ENCODE measurements around the gene CPAMD8. TPM values are rescaled to one million over a fixed set of nuclear protein-coding genes. Genes with fewer than 3 reads are reported as not detected.
"Not testable (repeated sequence)": the region's sequence is repeated elsewhere in the genome, so short reads cannot be mapped to it uniquely, and the experiment has no call there.

CPAMD8 gene
- total RNA-seq, 2 experiments from 2014 or later: 0.11 to 0.41 TPM

- ATAC-seq (no peak), DNase-seq (no peak)
- CTCF ChIA-PET: no interaction called here
- peaks cover 6% of the 10 kb centered on the region for H3K9me3 Mint-ChIP-seq (ENCODE audit: low read depth)
- POLR2A ChIA-PET: no interaction called here
- no peak overlapping the region for H3K27ac Mint-ChIP-seq
- H3K36me3 Mint-ChIP-seq (ENCODE audit: low read depth): peaks cover 2% of the 10 kb centered on the region
- no peaks in the 10 kb centered on the region for H3K4me1 Mint-ChIP-seq
- intact Hi-C loops (cut with DNase I, micrococcal nuclease): no loop called here
- peaks cover 2% of the 10 kb centered on the region for H3K27me3 Mint-ChIP-seq
- H3K4me3 Mint-ChIP-seq: no peak overlapping the region
Measured at GRCh38 chr19:16998635-16999194, 27.9 kb downstream of the CPAMD8 start.

GRCh38 chr19:16996838-16997490 lies 29.6 kb downstream of the CPAMD8 start:
- H3K27me3 Mint-ChIP-seq; H3K36me3 Mint-ChIP-seq (ENCODE audit: low read depth); intact Hi-C loops (cut with DNase I, micrococcal nuclease): not testable (repeated sequence)

GRCh38 chr19:16988661-16989060 lies 37.9 kb downstream of the CPAMD8 start:
- intact Hi-C loops (cut with DNase I, micrococcal nuclease): no loop called here
- peaks cover 9% of the 10 kb centered on the region for H3K9me3 Mint-ChIP-seq (ENCODE audit: low read depth)
- CTCF ChIA-PET: interaction anchor here (0.5 kb wide), 1 partner anchor 209 kb away, joined by 4 read pairs; no protein-coding TSS in a partner anchor
- POLR2A ChIA-PET: no interaction called here
- no peaks in the 10 kb centered on the region for H3K36me3 Mint-ChIP-seq (ENCODE audit: low read depth)
- H3K4me1 Mint-ChIP-seq: no peaks in the 10 kb centered on the region
- ATAC-seq: no peak
- H3K27ac Mint-ChIP-seq: no peak overlapping the region
- peaks cover 13% of the 10 kb centered on the region for H3K27me3 Mint-ChIP-seq
- no peak overlapping the region for H3K4me3 Mint-ChIP-seq
- DNase-seq: no peak

More at GRCh38 chr19:16996838-16997490, 29.6 kb downstream of the CPAMD8 start:
- H3K9me3 Mint-ChIP-seq (ENCODE audit: low read depth); POLR2A ChIA-PET; DNase-seq; H3K4me3 Mint-ChIP-seq; ATAC-seq; H3K27ac Mint-ChIP-seq; H3K4me1 Mint-ChIP-seq: not testable (repeated sequence)
- CTCF ChIA-PET: interaction anchor here (0.5 kb wide), 1 partner anchor 114 kb away, joined by 3 read pairs; no protein-coding TSS in a partner anchor

GRCh38 chr19:16985403-16985802 lies 41.2 kb downstream of the CPAMD8 start:
- no peaks in the 10 kb centered on the region for H3K36me3 Mint-ChIP-seq (ENCODE audit: low read depth)
- ATAC-seq (no peak), DNase-seq (no peak)
- H3K4me3 Mint-ChIP-seq: no peak overlapping the region
- H3K27ac Mint-ChIP-seq: no peak overlapping the region
- ChIA-PET CTCF (no interaction called here), POLR2A (no interaction called here)
- intact Hi-C loops (cut with DNase I, micrococcal nuclease): no loop called here
- H3K27me3 Mint-ChIP-seq: peaks cover 12% of the 10 kb centered on the region
- H3K9me3 Mint-ChIP-seq (ENCODE audit: low read depth): peaks cover 6% of the 10 kb centered on the region
- H3K4me1 Mint-ChIP-seq: no peaks in the 10 kb centered on the region

GRCh38 chr19:16982586-16982985 lies 44.0 kb downstream of the CPAMD8 start:
- intact Hi-C loops (cut with DNase I, micrococcal nuclease); ATAC-seq; H3K4me1 Mint-ChIP-seq; H3K27ac Mint-ChIP-seq; H3K9me3 Mint-ChIP-seq (ENCODE audit: low read depth); DNase-seq; POLR2A ChIA-PET; H3K4me3 Mint-ChIP-seq; H3K36me3 Mint-ChIP-seq (ENCODE audit: low read depth): not testable (repeated sequence)
- peaks cover 23% of the 10 kb centered on the region for H3K27me3 Mint-ChIP-seq
- CTCF ChIA-PET: interaction anchor here (0.6 kb wide), 1 partner anchor 22 kb away, joined by 3 read pairs; no protein-coding TSS in a partner anchor

GRCh38 chr19:16978839-16979802 lies 47.5 kb downstream of the CPAMD8 start:
- intact Hi-C loops (cut with DNase I, micrococcal nuclease): no loop called here
- ChIA-PET CTCF (no interaction called here), POLR2A (no interaction called here)

GRCh38 chr19:16978156-16978555 lies 48.5 kb downstream of the CPAMD8 start:
- H3K27me3 Mint-ChIP-seq: peaks cover 15% of the 10 kb centered on the region
- no peaks in the 10 kb centered on the region for H3K36me3 Mint-ChIP-seq (ENCODE audit: low read depth)
- H3K4me3 Mint-ChIP-seq: no peak overlapping the region
- no peak overlapping the region for H3K27ac Mint-ChIP-seq
- DNase-seq (no peak), ATAC-seq (no peak)
- CTCF ChIA-PET: no interaction called here
- POLR2A ChIA-PET: no interaction called here
- H3K9me3 Mint-ChIP-seq (ENCODE audit: low read depth): peaks cover 2% of the 10 kb centered on the region
- H3K4me1 Mint-ChIP-seq: no peaks in the 10 kb centered on the region
- intact Hi-C loops (cut with DNase I, micrococcal nuclease): no loop called here

More at GRCh38 chr19:16978839-16979802, 47.5 kb downstream of the CPAMD8 start:
- DNase-seq (no peak), ATAC-seq (no peak)
- Mint-ChIP-seq H3K36me3 (ENCODE audit: low read depth) (no peaks in the 10 kb centered on the region), H3K9me3 (ENCODE audit: low read depth) (peaks cover 3% of the 10 kb centered on the region), H3K4me3 (no peak overlapping the region), H3K27me3 (peaks cover 18% of the 10 kb centered on the region), H3K27ac (no peak overlapping the region), H3K4me1 (no peaks in the 10 kb centered on the region)

- no peak overlapping the region for H3K27ac Mint-ChIP-seq
- intact Hi-C loops (cut with DNase I, micrococcal nuclease): no loop called here
- H3K36me3 Mint-ChIP-seq (ENCODE audit: low read depth): no peaks in the 10 kb centered on the region
- ChIA-PET CTCF (no interaction called here), POLR2A (no interaction called here)
- H3K9me3 Mint-ChIP-seq (ENCODE audit: low read depth): peaks cover 2% of the 10 kb centered on the region
- ATAC-seq: no peak
- no peaks in the 10 kb centered on the region for H3K4me1 Mint-ChIP-seq
- no peak overlapping the region for H3K4me3 Mint-ChIP-seq
- DNase-seq: no peak
- H3K27me3 Mint-ChIP-seq: peaks cover 15% of the 10 kb centered on the region
Measured at GRCh38 chr19:16977306-16977705, 49.3 kb downstream of the CPAMD8 start.

- Mint-ChIP-seq H3K27ac (no peak overlapping the region), H3K9me3 (ENCODE audit: low read depth) (peaks cover 2% of the 10 kb centered on the region), H3K4me3 (no peak overlapping the region), H3K36me3 (ENCODE audit: low read depth) (no peaks in the 10 kb centered on the region), H3K4me1 (no peaks in the 10 kb centered on the region), H3K27me3 (peaks cover 15% of the 10 kb centered on the region)
- intact Hi-C loops (cut with DNase I, micrococcal nuclease): no loop called here
- DNase-seq: no peak
- POLR2A ChIA-PET: no interaction called here
- no peak for ATAC-seq
- CTCF ChIA-PET: no interaction called here
Measured at GRCh38 chr19:16976446-16976845, 50.2 kb downstream of the CPAMD8 start.

GRCh38 chr19:16970821-16971220 lies 55.8 kb downstream of the CPAMD8 start:
- peaks cover 7% of the 10 kb centered on the region for H3K9me3 Mint-ChIP-seq (ENCODE audit: low read depth)
- ATAC-seq (no peak), DNase-seq (no peak)
- peaks cover 5% of the 10 kb centered on the region for H3K27me3 Mint-ChIP-seq
- H3K4me3 Mint-ChIP-seq: no peak overlapping the region
- H3K27ac Mint-ChIP-seq: no peak overlapping the region
- intact Hi-C loops (cut with DNase I, micrococcal nuclease): no loop called here
- CTCF ChIA-PET: interaction anchor here (0.7 kb wide), 1 partner anchor 1814 kb away, joined by 3 read pairs; no protein-coding TSS in a partner anchor
- H3K4me1 Mint-ChIP-seq: no peaks in the 10 kb centered on the region
- peaks cover 3% of the 10 kb centered on the region for H3K36me3 Mint-ChIP-seq (ENCODE audit: low read depth)
- POLR2A ChIA-PET: no interaction called here

GRCh38 chr19:16969135-16969534 lies 57.5 kb downstream of the CPAMD8 start:
- no peak for DNase-seq
- ATAC-seq: no peak
- ChIA-PET POLR2A (no interaction called here), CTCF (no interaction called here)
- Mint-ChIP-seq H3K27ac (no peak overlapping the region), H3K9me3 (ENCODE audit: low read depth) (peaks cover 7% of the 10 kb centered on the region), H3K36me3 (ENCODE audit: low read depth) (peaks cover 3% of the 10 kb centered on the region), H3K4me1 (no peaks in the 10 kb centered on the region), H3K27me3 (peaks cover 9% of the 10 kb centered on the region), H3K4me3 (no peak overlapping the region)
- intact Hi-C loops (cut with DNase I, micrococcal nuclease): no loop called here
